ENCODE results near the gene CYTH1.

CYTH1 gene

DNA sequence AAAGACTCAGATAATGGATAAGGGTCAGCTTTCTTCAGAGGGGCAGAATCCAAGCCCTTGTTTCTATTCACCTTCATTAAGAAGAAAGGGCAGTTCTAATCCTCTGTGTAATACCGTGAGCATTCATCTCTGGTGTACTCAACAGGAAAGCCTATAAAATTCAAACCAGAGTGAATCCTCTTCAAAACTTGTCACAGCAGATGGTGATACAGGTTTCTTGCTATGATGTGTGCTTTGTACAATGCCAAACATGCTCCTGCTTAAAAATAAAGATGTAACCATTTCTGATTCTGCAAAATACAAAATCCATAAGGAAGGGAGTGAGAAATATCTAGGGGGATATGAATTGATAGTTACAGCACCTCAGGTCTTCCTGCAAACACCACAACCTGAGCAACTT, 49.7 kb downstream of the CYTH1 start:
- H3K4me3 ChIP-seq (ENCODE audit: low read depth, low read length), result no peak overlapping the region
- H3K27me3 ChIP-seq (ENCODE audit: control insufficient read depth, insufficient read depth, low read length), result no peaks in the 10 kb centered on the region
- H3K9me3 ChIP-seq (ENCODE audit: control insufficient read depth, insufficient read depth, low read length), result no peaks in the 10 kb centered on the region
- no peak overlapping the region for H3K9ac ChIP-seq (ENCODE audit: low read depth, low read length)
- no peak overlapping the region for H3K27ac ChIP-seq (ENCODE audit: low read depth, low read length)
- peaks cover 13% of the 10 kb centered on the region; the same call in 1 of the 2 replicates for H3K4me1 ChIP-seq (ENCODE audit: control insufficient read depth, insufficient read depth, low read length)
- H3K36me3 ChIP-seq (ENCODE audit: control insufficient read depth, insufficient read depth, low read length), result no peaks in the 10 kb centered on the region

DNA sequence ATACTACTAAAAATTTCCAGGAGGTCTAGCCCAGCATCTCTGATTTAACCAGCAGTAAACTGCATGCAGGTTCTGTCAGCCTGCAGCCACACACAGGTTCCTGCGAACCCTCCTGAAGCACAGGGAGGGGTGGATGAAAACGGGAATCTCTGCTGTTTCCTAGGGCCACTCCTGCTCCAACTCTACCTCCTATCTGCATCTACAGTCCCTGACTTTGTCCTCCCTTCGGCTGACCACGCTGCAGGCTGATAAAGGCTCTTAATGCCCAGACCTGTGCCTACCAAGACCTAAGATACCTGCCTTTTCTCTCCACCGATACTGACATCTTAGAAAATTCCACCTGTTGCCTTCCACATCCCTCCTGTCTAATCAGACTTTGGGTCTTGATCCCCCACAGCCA, 50.2 kb downstream of the CYTH1 start:
- H3K4me1 ChIP-seq (ENCODE audit: control insufficient read depth, insufficient read depth, low read length), result peaks cover 10% of the 10 kb centered on the region; the same call in 1 of the 2 replicates
- H3K9me3 ChIP-seq (ENCODE audit: control insufficient read depth, insufficient read depth, low read length), result no peaks in the 10 kb centered on the region
- no peaks in the 10 kb centered on the region for H3K27me3 ChIP-seq (ENCODE audit: control insufficient read depth, insufficient read depth, low read length)
- H3K9ac ChIP-seq (ENCODE audit: low read depth, low read length), result no peak overlapping the region
- no peaks in the 10 kb centered on the region for H3K36me3 ChIP-seq (ENCODE audit: control insufficient read depth, insufficient read depth, low read length)
- no peak overlapping the region for H3K27ac ChIP-seq (ENCODE audit: low read depth, low read length)
- no peak overlapping the region for H3K4me3 ChIP-seq (ENCODE audit: low read depth, low read length)

DNA sequence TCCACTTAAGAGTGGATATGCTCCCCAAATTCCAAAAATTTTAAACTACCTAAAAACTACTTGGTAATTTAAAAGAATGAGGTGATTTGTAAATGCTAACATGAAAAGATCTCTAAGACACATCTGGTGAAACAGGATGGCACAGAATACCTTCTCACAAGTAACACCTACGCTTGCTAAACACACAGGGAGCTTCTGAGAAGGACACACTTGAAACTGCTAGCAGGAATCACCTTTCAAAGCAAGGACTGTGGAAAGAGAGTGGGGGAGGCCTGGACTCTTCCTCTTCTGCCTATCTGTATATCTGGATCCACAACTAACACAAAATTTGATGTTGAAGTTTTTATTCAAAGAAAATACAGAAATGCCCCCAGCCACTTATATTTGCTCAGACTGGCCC, 52.4 kb downstream of the CYTH1 start:
- Histone ChIP-seq H3K27me3 (ENCODE audit: control insufficient read depth, insufficient read depth, low read length) (no peaks in the 10 kb centered on the region), H3K9me3 (ENCODE audit: control insufficient read depth, insufficient read depth, low read length) (no peaks in the 10 kb centered on the region), H3K36me3 (ENCODE audit: control insufficient read depth, insufficient read depth, low read length) (no peaks in the 10 kb centered on the region), H3K27ac (ENCODE audit: low read depth, low read length) (no peak overlapping the region), H3K9ac (ENCODE audit: low read depth, low read length) (no peak overlapping the region), H3K4me3 (ENCODE audit: low read depth, low read length) (no peak overlapping the region), H3K4me1 (ENCODE audit: control insufficient read depth, insufficient read depth, low read length) (peaks cover 11% of the 10 kb centered on the region; the same call in 1 of the 2 replicates)

DNA sequence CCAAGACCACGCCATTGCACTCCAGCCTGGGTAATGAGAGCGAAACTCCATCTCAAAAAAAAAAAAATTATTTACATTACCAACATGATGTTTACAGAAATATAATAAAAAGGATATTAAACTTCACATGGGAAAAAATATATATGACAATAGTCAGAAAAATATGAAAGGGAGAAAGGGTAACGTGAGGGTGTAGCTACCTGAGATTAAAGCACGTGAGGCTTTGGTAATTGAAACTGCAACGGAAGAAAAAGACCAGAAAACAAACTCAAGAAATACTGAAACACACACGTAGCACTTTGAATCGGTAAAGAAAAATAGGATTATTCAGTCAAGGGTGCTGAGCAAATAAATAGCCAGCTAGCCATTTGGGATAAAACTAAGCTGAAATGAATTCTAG, 53.6 kb downstream of the CYTH1 start:
- Histone ChIP-seq H3K27ac (ENCODE audit: low read depth, low read length) (no peak overlapping the region), H3K4me1 (ENCODE audit: control insufficient read depth, insufficient read depth, low read length) (peaks cover 23% of the 10 kb centered on the region), H3K36me3 (ENCODE audit: control insufficient read depth, insufficient read depth, low read length) (no peaks in the 10 kb centered on the region)

DNA sequence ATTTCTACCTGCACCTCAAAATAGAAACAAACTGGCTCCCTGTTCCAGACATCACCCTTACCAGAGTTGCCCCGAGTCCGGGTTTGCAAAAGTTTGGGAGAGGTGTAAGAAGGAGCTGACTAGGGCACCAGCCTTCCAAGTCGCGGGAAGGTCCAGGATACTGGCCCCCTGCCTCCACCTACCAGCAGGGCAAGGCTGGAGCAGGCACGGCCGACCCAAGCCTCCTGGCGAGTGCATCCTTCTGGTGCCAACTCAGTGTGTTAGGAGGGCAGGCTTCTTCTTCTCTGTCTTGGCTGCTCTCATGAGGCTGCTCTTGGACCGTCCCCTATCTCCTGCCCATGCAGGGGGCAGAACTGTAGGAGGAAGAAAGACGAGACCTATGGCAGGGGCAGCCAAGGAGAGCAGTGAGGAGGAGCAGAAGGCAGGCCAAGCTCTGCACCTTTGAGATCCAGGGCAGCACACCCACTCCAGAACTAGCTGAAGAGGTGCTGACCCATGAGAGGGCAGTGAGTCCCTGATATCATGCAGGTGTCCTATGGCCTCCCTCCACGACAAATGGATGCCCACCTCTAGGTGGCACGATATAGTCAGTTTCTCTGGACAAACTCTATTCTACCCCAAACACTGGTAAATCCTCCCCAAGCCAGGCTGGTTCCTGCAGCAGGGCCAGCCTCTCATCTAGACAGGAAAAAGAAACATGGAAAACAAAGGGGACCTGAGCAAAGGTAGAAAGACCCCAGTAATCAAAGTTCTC, 54.4 kb downstream of the CYTH1 start:
- peaks cover 29% of the 10 kb centered on the region for H3K4me1 ChIP-seq (ENCODE audit: control insufficient read depth, insufficient read depth, low read length)
- H3K9ac ChIP-seq (ENCODE audit: low read depth, low read length), result no peak overlapping the region

More for the DNA sequence above, 53.6 kb downstream of the CYTH1 start:
- H3K27me3 ChIP-seq (ENCODE audit: control insufficient read depth, insufficient read depth, low read length), result no peaks in the 10 kb centered on the region
- no peaks in the 10 kb centered on the region for H3K9me3 ChIP-seq (ENCODE audit: control insufficient read depth, insufficient read depth, low read length)
- no peak overlapping the region for H3K4me3 ChIP-seq (ENCODE audit: low read depth, low read length)
- H3K9ac ChIP-seq (ENCODE audit: low read depth, low read length), result no peak overlapping the region

DNA sequence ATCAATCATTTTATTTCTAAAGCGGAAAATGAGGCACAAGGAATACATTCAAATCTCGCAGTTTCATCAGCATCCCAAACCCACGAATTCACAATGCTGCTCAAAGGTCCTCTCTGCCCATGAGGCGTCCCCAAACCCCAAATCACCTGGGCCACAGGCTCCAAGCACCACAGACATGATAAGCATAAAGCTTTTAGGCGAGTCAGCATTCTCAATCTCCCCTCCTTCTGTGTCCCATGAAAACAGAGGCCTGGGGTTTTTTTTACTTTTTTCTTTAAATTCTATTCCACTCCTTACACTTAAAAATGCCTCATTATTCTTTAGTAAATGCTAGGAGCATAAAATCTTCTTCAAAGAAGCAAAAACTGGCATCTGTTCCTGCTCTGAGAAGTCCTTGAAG, 55.0 kb downstream of the CYTH1 start:
- H3K9me3 ChIP-seq (ENCODE audit: control insufficient read depth, insufficient read depth, low read length), result no peaks in the 10 kb centered on the region
- no peaks in the 10 kb centered on the region for H3K36me3 ChIP-seq (ENCODE audit: control insufficient read depth, insufficient read depth, low read length)
- H3K4me1 ChIP-seq (ENCODE audit: control insufficient read depth, insufficient read depth, low read length), result peaks cover 35% of the 10 kb centered on the region
- H3K27me3 ChIP-seq (ENCODE audit: control insufficient read depth, insufficient read depth, low read length), result no peaks in the 10 kb centered on the region
- no peak overlapping the region for H3K9ac ChIP-seq (ENCODE audit: low read depth, low read length)
- no peak overlapping the region for H3K4me3 ChIP-seq (ENCODE audit: low read depth, low read length)
- no peak overlapping the region for H3K27ac ChIP-seq (ENCODE audit: low read depth, low read length)

More for the DNA sequence above, 54.4 kb downstream of the CYTH1 start:
- Histone ChIP-seq H3K4me3 (ENCODE audit: low read depth, low read length) (no peak overlapping the region), H3K27ac (ENCODE audit: low read depth, low read length) (no peak overlapping the region), H3K27me3 (ENCODE audit: control insufficient read depth, insufficient read depth, low read length) (no peaks in the 10 kb centered on the region), H3K9me3 (ENCODE audit: control insufficient read depth, insufficient read depth, low read length) (no peaks in the 10 kb centered on the region), H3K36me3 (ENCODE audit: control insufficient read depth, insufficient read depth, low read length) (no peaks in the 10 kb centered on the region)

DNA sequence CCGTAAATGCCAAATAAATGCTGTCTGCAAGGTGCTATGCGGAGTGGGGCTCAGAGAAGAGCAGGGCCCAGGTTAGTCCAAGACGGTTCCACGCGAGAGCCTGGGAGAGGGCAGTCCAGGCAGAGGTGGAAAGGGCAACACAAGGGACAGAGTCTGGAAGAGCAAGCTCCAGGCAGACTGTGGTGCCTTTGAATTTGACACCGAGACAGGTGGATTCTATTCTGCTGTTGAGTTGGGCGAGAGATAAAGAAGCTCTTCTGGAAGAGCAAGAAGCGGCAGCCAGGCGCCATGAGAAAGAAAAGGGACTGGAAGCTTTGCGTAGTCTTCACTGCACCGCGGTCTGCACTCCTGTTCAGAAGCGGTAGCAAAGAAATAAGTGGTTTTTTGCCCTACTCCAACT, 55.6 kb downstream of the CYTH1 start:
- H3K27me3 ChIP-seq (ENCODE audit: control insufficient read depth, insufficient read depth, low read length), result no peaks in the 10 kb centered on the region
- H3K4me3 ChIP-seq (ENCODE audit: low read depth, low read length), result no peak overlapping the region
- no peaks in the 10 kb centered on the region for H3K36me3 ChIP-seq (ENCODE audit: control insufficient read depth, insufficient read depth, low read length)
- peaks cover 37% of the 10 kb centered on the region for H3K4me1 ChIP-seq (ENCODE audit: control insufficient read depth, insufficient read depth, low read length)
- no peak overlapping the region for H3K9ac ChIP-seq (ENCODE audit: low read depth, low read length)
- no peaks in the 10 kb centered on the region for H3K9me3 ChIP-seq (ENCODE audit: control insufficient read depth, insufficient read depth, low read length)
- no peak overlapping the region for H3K27ac ChIP-seq (ENCODE audit: low read depth, low read length)

DNA sequence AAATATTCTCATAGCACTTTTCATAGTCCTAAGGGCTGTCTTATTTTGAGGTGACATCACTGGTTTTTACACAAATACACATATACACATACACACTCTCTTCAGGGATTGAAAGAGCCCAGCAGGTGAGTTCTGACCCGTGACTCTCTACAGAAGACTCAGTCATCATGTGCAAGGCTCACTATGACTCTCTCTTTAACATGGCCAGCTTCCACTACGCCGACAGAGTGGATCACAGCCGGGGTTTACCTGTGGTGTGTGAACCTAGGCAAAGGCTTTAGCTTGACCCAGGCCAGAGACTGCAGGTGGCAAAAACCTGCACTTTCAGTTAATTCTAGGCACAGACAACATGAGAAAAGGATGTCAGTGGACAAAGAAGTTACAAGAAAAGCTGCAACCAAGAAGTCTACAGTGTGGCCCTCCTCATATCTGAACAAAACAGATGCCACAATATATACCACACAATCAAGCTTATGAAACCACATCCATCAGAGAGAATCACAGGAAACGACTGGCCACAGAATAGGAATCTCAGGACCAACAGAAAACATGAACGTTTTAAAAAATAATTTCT, 56.5 kb downstream of the CYTH1 start:
- Histone ChIP-seq H3K27me3 (ENCODE audit: control insufficient read depth, insufficient read depth, low read length) (no peaks in the 10 kb centered on the region), H3K9me3 (ENCODE audit: control insufficient read depth, insufficient read depth, low read length) (no peaks in the 10 kb centered on the region), H3K4me1 (ENCODE audit: control insufficient read depth, insufficient read depth, low read length) (peaks cover 37% of the 10 kb centered on the region), H3K4me3 (ENCODE audit: low read depth, low read length) (no peak overlapping the region), H3K9ac (ENCODE audit: low read depth, low read length) (no peak overlapping the region), H3K27ac (ENCODE audit: low read depth, low read length) (no peak overlapping the region), H3K36me3 (ENCODE audit: control insufficient read depth, insufficient read depth, low read length) (no peaks in the 10 kb centered on the region)

DNA sequence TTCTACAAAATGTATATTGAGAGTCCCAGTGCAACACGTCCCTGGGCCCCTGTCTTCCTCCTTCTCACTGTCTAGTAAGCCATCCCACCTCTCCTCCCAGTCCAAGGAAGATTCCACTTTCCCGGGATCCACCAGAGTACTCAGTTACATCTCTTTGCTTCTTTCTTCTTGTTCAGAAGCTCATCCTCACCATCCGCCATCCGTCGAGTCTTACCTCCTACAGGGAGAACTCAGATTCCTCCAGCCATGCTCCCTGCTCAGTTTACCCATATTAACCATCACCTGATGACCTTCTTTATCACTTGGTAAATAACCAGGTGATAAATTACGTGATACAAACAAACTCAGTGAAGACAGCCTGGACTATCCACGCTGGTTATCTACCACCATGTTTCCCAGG, 57.1 kb downstream of the CYTH1 start:
- Histone ChIP-seq H3K4me1 (ENCODE audit: control insufficient read depth, insufficient read depth, low read length) (peaks cover 37% of the 10 kb centered on the region), H3K4me3 (ENCODE audit: low read depth, low read length) (no peak overlapping the region), H3K9ac (ENCODE audit: low read depth, low read length) (no peak overlapping the region), H3K27me3 (ENCODE audit: control insufficient read depth, insufficient read depth, low read length) (no peaks in the 10 kb centered on the region), H3K9me3 (ENCODE audit: control insufficient read depth, insufficient read depth, low read length) (no peaks in the 10 kb centered on the region), H3K36me3 (ENCODE audit: control insufficient read depth, insufficient read depth, low read length) (no peaks in the 10 kb centered on the region), H3K27ac (ENCODE audit: low read depth, low read length) (no peak overlapping the region)

DNA sequence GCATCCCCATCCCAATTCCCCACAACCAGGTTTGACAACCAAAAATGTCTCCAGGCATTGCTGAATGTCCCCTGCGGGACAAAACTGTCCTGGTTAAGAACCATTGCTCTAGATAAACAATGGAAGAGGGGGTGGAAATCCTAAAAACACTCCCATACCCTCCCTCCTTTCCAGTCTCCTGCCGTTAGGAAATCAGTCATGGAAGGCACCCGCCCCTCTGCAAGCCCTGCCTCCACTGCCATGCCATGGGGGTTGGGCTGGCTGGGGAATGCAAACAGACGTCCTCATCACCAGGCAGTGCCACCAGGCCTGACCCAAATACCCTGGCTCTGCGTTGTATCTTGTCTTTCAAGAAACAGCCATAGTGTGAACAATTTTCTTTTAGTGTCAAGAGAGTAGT, 57.5 kb downstream of the CYTH1 start:
- Histone ChIP-seq H3K4me3 (ENCODE audit: low read depth, low read length) (no peak overlapping the region), H3K9ac (ENCODE audit: low read depth, low read length) (no peak overlapping the region), H3K27me3 (ENCODE audit: control insufficient read depth, insufficient read depth, low read length) (no peaks in the 10 kb centered on the region), H3K27ac (ENCODE audit: low read depth, low read length) (no peak overlapping the region), H3K4me1 (ENCODE audit: control insufficient read depth, insufficient read depth, low read length) (peaks cover 37% of the 10 kb centered on the region), H3K36me3 (ENCODE audit: control insufficient read depth, insufficient read depth, low read length) (no peaks in the 10 kb centered on the region), H3K9me3 (ENCODE audit: control insufficient read depth, insufficient read depth, low read length) (no peaks in the 10 kb centered on the region)

DNA sequence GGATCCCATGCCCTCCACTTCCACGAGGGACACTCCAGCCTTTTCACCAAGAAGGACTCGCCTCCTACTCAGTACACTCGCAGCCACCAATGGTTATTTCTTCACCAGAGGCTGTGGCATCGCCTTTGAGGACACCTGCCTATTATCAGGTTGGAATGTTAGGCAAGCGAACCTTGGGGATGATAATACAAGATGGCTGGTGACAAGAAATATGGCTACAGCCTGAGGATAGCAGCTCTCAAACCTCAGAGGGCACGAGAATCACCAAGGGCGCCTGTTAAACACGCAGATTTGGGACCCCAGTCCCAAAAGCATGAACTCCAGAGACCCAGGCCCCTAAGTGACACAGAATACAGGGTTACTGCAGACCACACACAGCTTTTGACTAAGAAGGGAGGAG, 58.1 kb downstream of the CYTH1 start:
- H3K4me3 ChIP-seq (ENCODE audit: low read depth, low read length), result peak overlapping the region; percentile 51
- H3K4me1 ChIP-seq (ENCODE audit: control insufficient read depth, insufficient read depth, low read length), result peaks cover 39% of the 10 kb centered on the region
- H3K27ac ChIP-seq (ENCODE audit: low read depth, low read length), result peak overlapping the region; percentile 2

More for the DNA sequence above, 58.1 kb downstream of the CYTH1 start:
- H3K27me3 ChIP-seq (ENCODE audit: control insufficient read depth, insufficient read depth, low read length), result no peaks in the 10 kb centered on the region
- H3K9ac ChIP-seq (ENCODE audit: low read depth, low read length), result no peak overlapping the region
- H3K9me3 ChIP-seq (ENCODE audit: control insufficient read depth, insufficient read depth, low read length), result no peaks in the 10 kb centered on the region
- H3K36me3 ChIP-seq (ENCODE audit: control insufficient read depth, insufficient read depth, low read length), result no peaks in the 10 kb centered on the region

Measured in HUES48 (cell line).